ENCODE measurements around the gene DSG4.

The DSG4 gene

GRCh38 chr18:31430072-31430471 lies 53.5 kb downstream of the DSG4 start:
- Histone ChIP-seq H3K9me3 (ENCODE audit: control extremely low read depth in 1 of 5, control insufficient read depth in 4 of 5, insufficient read depth in 2 of 5, low read depth in 1 of 5, low read length in 4 of 5) (peaks cover 0 to 6% (median 0%) of the 10 kb centered on the region in 5 experiments), H3K27me3 (replicated peaks in 2 of 5; ENCODE audit: control insufficient read depth in 4 of 5, insufficient read depth in 5 of 5, low read length in 4 of 5) (peaks cover 0 to 3% (median 0%) of the 10 kb centered on the region in 5 experiments), H3K4me1 (ENCODE audit: control extremely low read depth in 1 of 4, control insufficient read depth in 4 of 4, insufficient read depth in 4 of 4, low read length in 3 of 4) (peaks cover 0 to 2% (median 0%) of the 10 kb centered on the region in 4 experiments), H3K27ac (ENCODE audit: insufficient read depth in 1 of 2, low read depth in 1 of 2, low read length in 2 of 2, poor library complexity in 1 of 2, severe bottlenecking in 2 of 2) (no peak overlapping the region), H3K36me3 (ENCODE audit: control insufficient read depth in 4 of 4, insufficient read depth in 4 of 4, low read length in 3 of 4) (no peaks in the 10 kb centered on the region), H3K4me3 (ENCODE audit: control insufficient read depth in 1 of 7, extremely low read depth in 1 of 7, insufficient read depth in 4 of 7, low read depth in 2 of 7, low read length in 6 of 7) (no peak overlapping the region)
- ChIA-PET POLR2A (no interaction called here), CTCF (no interaction called here)
- WGBS (ENCODE audit: insufficient coverage) = 100% methylated on average over 3 of the region's 4 CpGs
- DNase-seq = no peak

GRCh38 chr18:31430554-31430953 lies 54.0 kb downstream of the DSG4 start:
- no peak overlapping the region for H3K4me3 ChIP-seq (ENCODE audit: control insufficient read depth in 1 of 7, extremely low read depth in 1 of 7, insufficient read depth in 4 of 7, low read depth in 2 of 7, low read length in 6 of 7)
- no peaks in the 10 kb centered on the region for H3K36me3 ChIP-seq (ENCODE audit: control insufficient read depth in 4 of 4, insufficient read depth in 4 of 4, low read length in 3 of 4)
- peaks cover 0 to 2% (median 0%) of the 10 kb centered on the region in 4 experiments for H3K4me1 ChIP-seq (ENCODE audit: control extremely low read depth in 1 of 4, control insufficient read depth in 4 of 4, insufficient read depth in 4 of 4, low read length in 3 of 4)
- peaks cover 0 to 6% (median 0%) of the 10 kb centered on the region in 5 experiments for H3K9me3 ChIP-seq (ENCODE audit: control extremely low read depth in 1 of 5, control insufficient read depth in 4 of 5, insufficient read depth in 2 of 5, low read depth in 1 of 5, low read length in 4 of 5)
- ChIA-PET POLR2A (no interaction called here), CTCF (no interaction called here)
- H3K27me3 ChIP-seq (replicated peaks in 2 of 5; ENCODE audit: control insufficient read depth in 4 of 5, insufficient read depth in 5 of 5, low read length in 4 of 5) = peaks cover 0 to 3% (median 0%) of the 10 kb centered on the region in 5 experiments
- no peak overlapping the region for H3K27ac ChIP-seq (ENCODE audit: insufficient read depth in 1 of 2, low read depth in 1 of 2, low read length in 2 of 2, poor library complexity in 1 of 2, severe bottlenecking in 2 of 2)
- no CpG with 5 or more reads among the region's 1 CpG for WGBS (ENCODE audit: insufficient coverage)
- DNase-seq = no peak

- H3K9me3 ChIP-seq (ENCODE audit: control extremely low read depth in 1 of 5, control insufficient read depth in 4 of 5, insufficient read depth in 2 of 5, low read depth in 1 of 5, low read length in 4 of 5) = peaks cover 0 to 6% (median 0%) of the 10 kb centered on the region in 5 experiments
- H3K27me3 ChIP-seq (replicated peaks in 2 of 5; ENCODE audit: control insufficient read depth in 4 of 5, insufficient read depth in 5 of 5, low read length in 4 of 5) = peaks cover 0 to 3% (median 0%) of the 10 kb centered on the region in 5 experiments
- POLR2A ChIA-PET = no interaction called here
- CTCF ChIA-PET = no interaction called here
- WGBS (ENCODE audit: insufficient coverage) = no CpG with 5 or more reads among the region's 1 CpG
- H3K27ac ChIP-seq (ENCODE audit: insufficient read depth in 1 of 2, low read depth in 1 of 2, low read length in 2 of 2, poor library complexity in 1 of 2, severe bottlenecking in 2 of 2) = no peak overlapping the region
- no peaks in the 10 kb centered on the region for H3K4me1 ChIP-seq (ENCODE audit: control extremely low read depth in 1 of 4, control insufficient read depth in 4 of 4, insufficient read depth in 4 of 4, low read length in 3 of 4)
- H3K4me3 ChIP-seq (ENCODE audit: control insufficient read depth in 1 of 7, extremely low read depth in 1 of 7, insufficient read depth in 4 of 7, low read depth in 2 of 7, low read length in 6 of 7) = no peak overlapping the region
- H3K36me3 ChIP-seq (ENCODE audit: control insufficient read depth in 4 of 4, insufficient read depth in 4 of 4, low read length in 3 of 4) = no peaks in the 10 kb centered on the region
- no peak for DNase-seq
These were observed 55.7 kb downstream of the DSG4 start for GRCh38 chr18:31432316-31432715.

GRCh38 chr18:31436825-31437224 lies 60.2 kb downstream of the DSG4 start:
- DNase-seq = no peak
- ChIA-PET POLR2A (interaction anchor here (0.6 kb wide), 1 partner anchor 49 kb away, joined by 3 read pairs; no protein-coding TSS in a partner anchor), CTCF (interaction anchor here (1.1 kb wide), 1 partner anchor 10 kb away, joined by 3 read pairs; no protein-coding TSS in a partner anchor)
- Histone ChIP-seq H3K4me3 (ENCODE audit: control insufficient read depth in 1 of 7, extremely low read depth in 1 of 7, insufficient read depth in 4 of 7, low read depth in 2 of 7, low read length in 6 of 7) (no peak overlapping the region), H3K27me3 (replicated peaks in 2 of 5; ENCODE audit: control insufficient read depth in 4 of 5, insufficient read depth in 5 of 5, low read length in 4 of 5) (no peaks in the 10 kb centered on the region), H3K36me3 (ENCODE audit: control insufficient read depth in 4 of 4, insufficient read depth in 4 of 4, low read length in 3 of 4) (no peaks in the 10 kb centered on the region), H3K9me3 (ENCODE audit: control extremely low read depth in 1 of 5, control insufficient read depth in 4 of 5, insufficient read depth in 2 of 5, low read depth in 1 of 5, low read length in 4 of 5) (peaks cover 0 to 6% (median 0%) of the 10 kb centered on the region in 5 experiments), H3K4me1 (ENCODE audit: control extremely low read depth in 1 of 4, control insufficient read depth in 4 of 4, insufficient read depth in 4 of 4, low read length in 3 of 4) (no peaks in the 10 kb centered on the region), H3K27ac (ENCODE audit: insufficient read depth in 1 of 2, low read depth in 1 of 2, low read length in 2 of 2, poor library complexity in 1 of 2, severe bottlenecking in 2 of 2) (no peak overlapping the region)
- WGBS (ENCODE audit: insufficient coverage) = 73% methylated on average over 3 of the region's 3 CpGs

GRCh38 chr18:31438402-31438801 lies 61.8 kb downstream of the DSG4 start:
- Histone ChIP-seq H3K4me1 (ENCODE audit: control extremely low read depth in 1 of 4, control insufficient read depth in 4 of 4, insufficient read depth in 4 of 4, low read length in 3 of 4) (no peaks in the 10 kb centered on the region), H3K27ac (ENCODE audit: insufficient read depth in 1 of 2, low read depth in 1 of 2, low read length in 2 of 2, poor library complexity in 1 of 2, severe bottlenecking in 2 of 2) (no peak overlapping the region), H3K36me3 (ENCODE audit: control insufficient read depth in 4 of 4, insufficient read depth in 4 of 4, low read length in 3 of 4) (no peaks in the 10 kb centered on the region), H3K4me3 (ENCODE audit: control insufficient read depth in 1 of 7, extremely low read depth in 1 of 7, insufficient read depth in 4 of 7, low read depth in 2 of 7, low read length in 6 of 7) (no peak overlapping the region), H3K27me3 (replicated peaks in 2 of 5; ENCODE audit: control insufficient read depth in 4 of 5, insufficient read depth in 5 of 5, low read length in 4 of 5) (no peaks in the 10 kb centered on the region), H3K9me3 (ENCODE audit: control extremely low read depth in 1 of 5, control insufficient read depth in 4 of 5, insufficient read depth in 2 of 5, low read depth in 1 of 5, low read length in 4 of 5) (no peaks in the 10 kb centered on the region)
- no CpG with 5 or more reads among the region's 2 CpGs for WGBS (ENCODE audit: insufficient coverage)
- DNase-seq = no peak
- ChIA-PET POLR2A (no interaction called here), CTCF (interaction anchor here (1.1 kb wide), 1 partner anchor 10 kb away, joined by 3 read pairs; no protein-coding TSS in a partner anchor)

- ChIA-PET POLR2A (no interaction called here), CTCF (interaction anchor here (1.4 kb wide), 1 partner anchor 16 kb away, joined by 6 read pairs; no protein-coding TSS in a partner anchor)
- H3K4me1 ChIP-seq (ENCODE audit: control extremely low read depth in 1 of 4, control insufficient read depth in 4 of 4, insufficient read depth in 4 of 4, low read length in 3 of 4) = no peaks in the 10 kb centered on the region
- H3K27me3 ChIP-seq (replicated peaks in 2 of 5; ENCODE audit: control insufficient read depth in 4 of 5, insufficient read depth in 5 of 5, low read length in 4 of 5) = no peaks in the 10 kb centered on the region
- H3K4me3 ChIP-seq (ENCODE audit: control insufficient read depth in 1 of 7, extremely low read depth in 1 of 7, insufficient read depth in 4 of 7, low read depth in 2 of 7, low read length in 6 of 7) = no peak overlapping the region
- no peak for DNase-seq
- no peaks in the 10 kb centered on the region for H3K9me3 ChIP-seq (ENCODE audit: control extremely low read depth in 1 of 5, control insufficient read depth in 4 of 5, insufficient read depth in 2 of 5, low read depth in 1 of 5, low read length in 4 of 5)
- 100% methylated on average over 4 of the region's 6 CpGs for WGBS (ENCODE audit: insufficient coverage)
- no peak overlapping the region for H3K27ac ChIP-seq (ENCODE audit: insufficient read depth in 1 of 2, low read depth in 1 of 2, low read length in 2 of 2, poor library complexity in 1 of 2, severe bottlenecking in 2 of 2)
- no peaks in the 10 kb centered on the region for H3K36me3 ChIP-seq (ENCODE audit: control insufficient read depth in 4 of 4, insufficient read depth in 4 of 4, low read length in 3 of 4)
These were observed 63.3 kb downstream of the DSG4 start for GRCh38 chr18:31439807-31440325.

DNA sequence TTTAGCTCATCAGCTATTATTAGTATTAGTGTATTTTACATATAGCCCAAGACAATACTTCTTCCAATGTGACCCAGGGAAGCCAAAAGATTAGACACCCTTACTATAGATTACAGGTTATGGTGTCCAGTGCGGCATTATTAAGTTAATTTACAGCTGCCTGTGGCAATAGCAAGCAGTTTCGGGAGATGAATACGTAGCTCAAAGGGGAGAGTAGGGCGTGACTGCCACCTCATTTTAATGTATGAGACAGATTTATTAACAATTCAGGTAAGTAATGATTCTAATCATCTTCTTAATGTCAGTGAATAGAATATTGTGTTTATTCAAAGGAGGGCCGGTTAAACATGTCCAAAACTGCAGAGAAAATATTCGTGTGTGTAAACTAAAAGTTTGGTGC lies 64.2 kb downstream of the DSG4 start:
- H3K27me3 ChIP-seq (replicated peaks in 2 of 5; ENCODE audit: control insufficient read depth in 4 of 5, insufficient read depth in 5 of 5, low read length in 4 of 5) = no peaks in the 10 kb centered on the region
- no peak overlapping the region for H3K4me3 ChIP-seq (ENCODE audit: control insufficient read depth in 1 of 7, extremely low read depth in 1 of 7, insufficient read depth in 4 of 7, low read depth in 2 of 7, low read length in 6 of 7)
- H3K4me1 ChIP-seq (ENCODE audit: control extremely low read depth in 1 of 4, control insufficient read depth in 4 of 4, insufficient read depth in 4 of 4, low read length in 3 of 4) = no peaks in the 10 kb centered on the region
- no CpG with 5 or more reads among the region's 6 CpGs for WGBS (ENCODE audit: insufficient coverage)
- no peaks in the 10 kb centered on the region for H3K9me3 ChIP-seq (ENCODE audit: control extremely low read depth in 1 of 5, control insufficient read depth in 4 of 5, insufficient read depth in 2 of 5, low read depth in 1 of 5, low read length in 4 of 5)
- H3K27ac ChIP-seq (ENCODE audit: insufficient read depth in 1 of 2, low read depth in 1 of 2, low read length in 2 of 2, poor library complexity in 1 of 2, severe bottlenecking in 2 of 2) = no peak overlapping the region
- CTCF ChIA-PET = interaction anchor here (1.4 to 1.6 kb wide), 2 partner anchors 14 to 16 kb away, joined by 3 to 6 read pairs; no protein-coding TSS in a partner anchor
- DNase-seq = no peak
- H3K36me3 ChIP-seq (ENCODE audit: control insufficient read depth in 4 of 4, insufficient read depth in 4 of 4, low read length in 3 of 4) = no peaks in the 10 kb centered on the region
- POLR2A ChIA-PET = no interaction called here

Data from common myeloid progenitor, CD34-positive (primary cell).